ENCODE data around the gene RALGAPA2.

DNA sequence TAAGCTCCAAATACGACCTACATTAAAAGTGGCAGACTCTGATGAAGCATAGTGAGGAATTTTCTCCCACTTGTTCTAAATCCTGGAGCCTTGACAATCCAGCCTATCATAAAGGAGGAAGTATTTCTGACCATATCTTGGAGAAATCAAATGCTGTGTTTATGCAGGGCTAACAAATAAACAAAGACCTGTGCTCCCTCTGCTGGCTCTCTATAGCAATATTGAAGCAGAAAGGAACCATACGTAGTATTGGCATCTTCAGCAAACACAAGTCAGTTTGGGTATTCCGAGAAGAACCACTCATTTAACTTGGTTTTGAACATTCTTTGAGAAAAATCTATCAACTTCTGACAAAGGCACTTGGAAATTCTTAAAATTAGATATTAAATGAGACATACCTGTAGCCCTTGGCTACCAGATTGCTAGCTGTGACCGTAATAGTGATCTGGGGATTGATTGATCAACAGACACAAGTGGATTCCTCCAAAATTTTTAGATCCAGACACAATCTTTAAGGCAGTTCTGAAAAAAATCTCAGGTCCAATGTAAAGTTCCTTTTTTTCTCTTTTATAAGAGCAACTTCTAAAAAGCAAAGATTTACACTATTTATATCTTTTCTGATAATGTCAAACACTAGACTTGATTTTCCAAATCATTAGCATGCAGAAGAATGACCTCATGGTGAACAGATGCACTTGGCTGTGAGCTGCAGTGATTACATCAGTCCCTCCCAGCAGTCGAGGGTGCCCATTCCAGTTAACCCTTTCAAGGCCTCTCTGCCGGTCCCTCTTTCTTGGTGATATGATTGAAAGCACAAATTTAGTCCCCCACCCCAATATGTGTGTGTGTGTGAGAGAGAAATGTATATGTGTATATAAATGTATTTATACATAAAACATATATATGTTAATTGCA lies 304.3 kb downstream of the RALGAPA2 start:
- TF ChIP-seq, protein P1, sequence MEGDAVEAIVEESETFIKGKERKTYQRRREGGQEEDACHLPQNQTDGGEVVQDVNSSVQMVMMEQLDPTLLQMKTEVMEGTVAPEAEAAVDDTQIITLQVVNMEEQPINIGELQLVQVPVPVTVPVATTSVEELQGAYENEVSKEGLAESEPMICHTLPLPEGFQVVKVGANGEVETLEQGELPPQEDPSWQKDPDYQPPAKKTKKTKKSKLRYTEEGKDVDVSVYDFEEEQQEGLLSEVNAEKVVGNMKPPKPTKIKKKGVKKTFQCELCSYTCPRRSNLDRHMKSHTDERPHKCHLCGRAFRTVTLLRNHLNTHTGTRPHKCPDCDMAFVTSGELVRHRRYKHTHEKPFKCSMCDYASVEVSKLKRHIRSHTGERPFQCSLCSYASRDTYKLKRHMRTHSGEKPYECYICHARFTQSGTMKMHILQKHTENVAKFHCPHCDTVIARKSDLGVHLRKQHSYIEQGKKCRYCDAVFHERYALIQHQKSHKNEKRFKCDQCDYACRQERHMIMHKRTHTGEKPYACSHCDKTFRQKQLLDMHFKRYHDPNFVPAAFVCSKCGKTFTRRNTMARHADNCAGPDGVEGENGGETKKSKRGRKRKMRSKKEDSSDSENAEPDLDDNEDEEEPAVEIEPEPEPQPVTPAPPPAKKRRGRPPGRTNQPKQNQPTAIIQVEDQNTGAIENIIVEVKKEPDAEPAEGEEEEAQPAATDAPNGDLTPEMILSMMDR (IDR thresholded peaks at IDR 0.05), result no peak
- no peak for TF ChIP-seq POLR2A (IDR thresholded peaks at IDR 0.05)

Measured in thyroid gland (tissue), 4 donors.